Fibroblast of the aortic adventitia (primary cell): ENCODE measurements around the gene ADGRL1. TPM values are rescaled to one million over a fixed set of nuclear protein-coding genes. Genes with fewer than 3 reads are reported as not detected.

Experiments used
- DNase-seq: peaks from one replicate; pipeline ENCODE4 v3.0.0-alpha.2; 2010; ENCODE audit warnings: low read depth
- H3K4me3 ChIP-seq: 2 replicates; pipeline ENCODE4 v1.5.1; 2011; ENCODE audit warnings: low read depth, mild to moderate bottlenecking, control low read depth, low read length, moderate library complexity
- total RNA-seq: library from RNA; depleted of rRNA; stranded (reverse); fragments of >200 nt; gene quantifications from 2 replicates; pipeline ENCODE4 v1.2.3, GENCODE V29; 2012; ENCODE audit warnings: low replicate concordance
- TF ChIP-seq, protein P1 (sequence below): IDR thresholded peaks from 2 replicates; pipeline ENCODE4 v1.5.1; 2011; ENCODE audit warnings: mild to moderate bottlenecking, low read length, control low read depth, inconsistent platforms; ENCODE audit not compliant: insufficient read depth

The ADGRL1 gene
- total RNA-seq, 1 donor = 6.0 TPM

DNA sequence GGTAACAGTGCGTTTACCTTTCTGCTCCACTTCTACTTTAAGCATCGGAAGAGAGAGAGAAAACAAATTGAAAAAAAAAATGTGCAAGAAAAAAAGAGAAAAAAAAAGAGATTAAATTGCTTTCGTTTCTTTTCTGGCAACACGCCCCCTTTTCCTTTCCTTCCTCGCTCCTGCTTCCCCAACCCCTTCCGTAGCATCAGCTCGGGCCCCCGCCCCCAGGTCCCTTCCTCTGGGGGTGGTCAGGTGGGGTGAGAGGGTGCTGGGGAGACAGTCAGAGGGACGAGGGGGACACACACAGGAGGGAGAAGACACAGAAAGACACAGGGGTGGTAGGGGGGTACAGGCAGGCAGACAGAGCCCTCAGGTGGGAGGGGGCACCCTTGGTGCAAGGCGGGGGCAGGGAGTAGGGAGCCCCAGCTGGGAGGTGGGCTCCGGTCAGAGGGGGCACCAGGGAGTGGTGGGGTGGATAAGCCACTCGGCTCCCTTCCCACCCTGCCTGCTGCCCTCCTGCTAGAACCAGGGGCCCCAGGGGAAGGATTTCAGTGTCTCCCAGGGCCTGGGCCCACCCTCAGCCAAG, 38.9 kb downstream of the ADGRL1 start:
- no peak overlapping the region for H3K4me3 ChIP-seq
- DNase-seq = no peak
- TF ChIP-seq, protein P1, sequence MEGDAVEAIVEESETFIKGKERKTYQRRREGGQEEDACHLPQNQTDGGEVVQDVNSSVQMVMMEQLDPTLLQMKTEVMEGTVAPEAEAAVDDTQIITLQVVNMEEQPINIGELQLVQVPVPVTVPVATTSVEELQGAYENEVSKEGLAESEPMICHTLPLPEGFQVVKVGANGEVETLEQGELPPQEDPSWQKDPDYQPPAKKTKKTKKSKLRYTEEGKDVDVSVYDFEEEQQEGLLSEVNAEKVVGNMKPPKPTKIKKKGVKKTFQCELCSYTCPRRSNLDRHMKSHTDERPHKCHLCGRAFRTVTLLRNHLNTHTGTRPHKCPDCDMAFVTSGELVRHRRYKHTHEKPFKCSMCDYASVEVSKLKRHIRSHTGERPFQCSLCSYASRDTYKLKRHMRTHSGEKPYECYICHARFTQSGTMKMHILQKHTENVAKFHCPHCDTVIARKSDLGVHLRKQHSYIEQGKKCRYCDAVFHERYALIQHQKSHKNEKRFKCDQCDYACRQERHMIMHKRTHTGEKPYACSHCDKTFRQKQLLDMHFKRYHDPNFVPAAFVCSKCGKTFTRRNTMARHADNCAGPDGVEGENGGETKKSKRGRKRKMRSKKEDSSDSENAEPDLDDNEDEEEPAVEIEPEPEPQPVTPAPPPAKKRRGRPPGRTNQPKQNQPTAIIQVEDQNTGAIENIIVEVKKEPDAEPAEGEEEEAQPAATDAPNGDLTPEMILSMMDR = no peak

DNA sequence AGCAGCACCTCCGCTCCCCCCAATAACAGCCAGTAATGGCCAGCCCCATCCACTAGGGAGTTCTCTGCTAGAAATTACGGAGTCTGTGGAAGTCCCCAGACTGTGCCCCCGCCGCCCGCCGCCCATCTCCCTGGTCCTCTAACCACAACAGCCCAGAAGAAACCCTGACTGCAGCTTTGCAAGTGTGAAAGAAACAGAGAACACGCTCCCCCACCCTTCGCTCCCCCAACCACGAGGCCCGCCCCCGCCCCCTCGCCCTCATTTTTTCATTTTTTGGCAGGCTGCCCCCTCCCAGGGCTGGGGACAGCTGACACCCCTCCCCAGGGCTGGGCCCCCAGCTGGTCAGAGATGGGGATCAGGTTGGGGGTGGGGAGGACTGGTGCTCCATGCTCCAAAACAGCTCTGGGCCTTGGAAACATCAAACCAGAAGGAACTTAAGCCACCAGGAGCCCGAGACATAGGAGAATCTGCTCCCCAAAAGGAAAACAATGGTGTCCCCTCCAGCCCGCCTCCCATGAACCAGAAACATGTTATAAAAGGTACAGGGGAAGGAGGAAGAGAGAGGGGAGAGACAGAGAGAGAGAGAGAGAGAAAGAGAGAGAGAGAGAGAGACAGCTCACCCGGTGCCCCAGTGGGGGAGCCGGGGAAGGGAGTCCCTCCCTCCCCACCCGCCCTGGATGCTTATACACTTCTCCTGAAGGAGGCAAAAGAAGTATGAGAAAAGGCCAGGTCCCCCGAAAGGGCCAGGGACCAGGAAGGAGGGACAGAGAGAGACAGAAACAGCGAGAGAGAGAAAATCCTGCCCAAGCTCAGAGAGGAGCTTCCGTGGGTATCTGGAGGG, 39.8 kb downstream of the ADGRL1 start:
- no peak for DNase-seq
- no peak overlapping the region for H3K4me3 ChIP-seq
- TF ChIP-seq, protein P1 = no peak

DNA sequence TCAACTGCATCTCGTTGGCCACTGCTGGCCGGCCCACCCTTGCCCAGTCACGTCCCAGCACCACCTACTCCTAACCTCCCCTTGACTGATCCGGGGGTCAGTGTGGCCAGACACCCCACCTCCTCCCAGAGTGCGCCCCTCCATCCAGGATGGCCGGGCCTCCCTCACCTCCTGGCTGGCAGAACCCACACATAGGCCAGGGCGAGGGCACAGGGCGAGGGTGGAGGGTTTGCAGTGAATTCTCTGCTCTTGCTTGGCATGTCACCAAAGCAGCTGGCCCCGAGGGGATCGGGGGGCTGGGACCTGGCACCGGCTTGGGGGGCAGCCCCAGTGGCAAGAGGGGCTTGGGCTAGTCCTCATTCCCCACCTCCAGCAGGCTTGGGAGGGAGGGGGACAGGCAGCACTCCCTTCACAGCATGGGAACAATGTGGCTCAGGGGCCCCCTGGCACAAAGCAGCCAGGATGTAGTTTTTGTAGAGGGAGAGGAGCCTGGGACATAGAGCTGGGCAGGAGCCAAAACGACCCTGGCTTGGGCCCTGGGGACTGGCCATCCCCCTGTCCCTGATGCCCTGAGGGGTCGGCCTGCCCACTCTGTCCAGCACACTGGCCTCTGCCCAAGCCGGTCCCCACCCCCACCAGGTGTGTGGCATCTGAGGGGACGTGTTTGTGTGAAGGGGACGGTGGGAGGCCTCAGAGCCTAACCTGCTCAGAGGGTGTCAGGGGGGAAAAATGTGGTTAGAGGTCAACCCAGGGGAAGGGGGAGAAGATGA, 41.1 kb downstream of the ADGRL1 start:
- TF ChIP-seq, protein P1 = no peak
- no peak overlapping the region for H3K4me3 ChIP-seq
- no peak for DNase-seq

DNA sequence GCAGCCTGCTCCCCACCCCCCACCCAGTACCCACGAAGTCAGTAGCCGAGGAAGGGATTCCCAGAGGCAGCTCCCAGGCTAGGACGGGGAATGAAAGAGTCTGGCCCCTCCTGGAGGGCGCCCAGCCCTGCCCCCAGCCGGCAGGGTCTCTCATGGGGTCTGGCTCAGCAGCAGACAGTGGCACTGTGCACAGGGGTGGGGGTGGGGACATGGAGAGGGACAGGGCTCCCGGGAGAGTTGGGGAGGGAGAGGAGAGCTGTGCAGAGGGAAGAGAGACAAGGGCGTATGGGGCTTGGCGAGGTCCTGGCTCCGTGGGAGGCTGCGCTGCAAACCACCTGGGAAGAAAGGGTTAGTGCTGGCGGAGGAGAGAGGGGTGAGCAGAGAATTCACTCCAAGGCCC, 41.9 kb downstream of the ADGRL1 start:
- DNase-seq = no peak

DNA sequence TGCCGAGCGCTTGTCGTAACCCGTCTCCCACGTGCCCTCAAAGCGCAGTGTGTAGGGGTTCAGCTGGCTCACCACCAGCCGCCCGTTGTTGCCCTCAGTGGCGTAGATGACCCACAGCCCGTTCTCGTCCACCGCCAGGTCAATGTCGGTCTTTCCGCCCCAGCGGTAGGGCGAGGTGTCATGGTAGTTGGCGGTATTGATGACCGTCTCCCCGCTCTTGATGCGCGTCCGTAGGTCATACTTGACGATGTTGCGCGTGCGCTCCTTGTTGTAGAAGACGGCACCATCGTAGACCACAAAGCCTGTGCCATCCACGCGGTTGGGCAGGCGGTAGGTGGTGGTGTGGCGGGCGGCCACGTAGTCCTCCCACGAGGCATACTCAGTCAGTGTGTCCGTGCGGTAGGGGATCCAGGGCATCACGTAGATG, 43.1 kb downstream of the ADGRL1 start:
- no peak for DNase-seq
- TF ChIP-seq, protein P1 = no peak
- no peak overlapping the region for H3K4me3 ChIP-seq

More for the DNA sequence above, 41.9 kb downstream of the ADGRL1 start:
- TF ChIP-seq, protein P1 = no peak
- H3K4me3 ChIP-seq = no peak overlapping the region

DNA sequence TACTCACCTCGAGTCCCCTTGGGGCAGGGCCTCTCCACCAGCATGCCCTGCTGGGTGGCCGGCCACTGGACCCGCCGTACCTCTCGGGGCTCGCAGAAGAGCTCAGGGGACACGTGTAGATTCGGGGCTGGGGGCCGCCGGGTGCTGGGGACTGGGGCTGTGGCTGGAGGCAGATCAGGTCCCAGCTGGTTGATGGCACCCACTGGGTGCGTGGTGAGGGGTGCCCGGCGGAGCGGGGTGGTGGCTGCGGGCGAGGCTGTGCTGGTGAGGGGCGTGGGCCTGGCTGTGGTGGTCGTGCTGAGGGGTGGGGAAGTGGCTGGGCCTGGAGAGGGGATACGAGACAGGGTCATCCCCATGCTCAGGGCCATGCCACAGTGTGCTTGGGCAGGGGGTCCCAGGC, 44.7 kb downstream of the ADGRL1 start:
- TF ChIP-seq, protein P1 = no peak
- DNase-seq = no peak
- no peak overlapping the region for H3K4me3 ChIP-seq
